Choroid plexus epithelial cell (primary cell): ENCODE results near the gene POU2AF3.

Source experiments
- DNase-seq: peaks from one replicate; pipeline ENCODE4 v3.0.0-alpha.2; 2010; ENCODE audit warnings: low read depth
- H3K4me3 ChIP-seq: 2 replicates; pipeline ENCODE4 v1.5.1; 2011; ENCODE audit warnings: low read depth, mild to moderate bottlenecking, control low read depth, low read length, moderate library complexity
- TF ChIP-seq, protein P1 (sequence below): conservative IDR thresholded peaks from 2 replicates; pipeline ENCODE4 v1.5.1; 2011; ENCODE audit warnings: low read depth, mild to moderate bottlenecking, control low read depth, inconsistent platforms, low read length, moderate library complexity

POU2AF3 gene

DNA sequence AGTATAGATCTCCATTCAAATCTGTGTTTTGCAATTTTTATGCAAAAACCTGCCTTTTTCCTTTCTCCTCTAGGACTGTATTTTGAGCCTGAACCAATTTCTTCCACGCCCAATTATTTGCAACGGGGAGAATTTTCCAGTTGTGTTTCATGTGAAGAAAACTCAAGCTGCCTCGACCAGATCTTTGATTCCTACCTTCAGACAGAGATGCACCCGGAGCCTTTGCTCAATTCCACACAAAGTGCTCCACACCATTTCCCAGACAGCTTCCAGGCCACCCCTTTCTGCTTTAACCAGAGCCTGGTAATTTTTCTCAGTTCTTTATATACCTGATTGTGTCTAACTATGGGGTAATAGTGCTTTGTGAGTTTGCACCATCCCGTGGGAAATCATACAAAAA is 8.0 kb downstream of the POU2AF3 start:
- TF ChIP-seq, protein P1, sequence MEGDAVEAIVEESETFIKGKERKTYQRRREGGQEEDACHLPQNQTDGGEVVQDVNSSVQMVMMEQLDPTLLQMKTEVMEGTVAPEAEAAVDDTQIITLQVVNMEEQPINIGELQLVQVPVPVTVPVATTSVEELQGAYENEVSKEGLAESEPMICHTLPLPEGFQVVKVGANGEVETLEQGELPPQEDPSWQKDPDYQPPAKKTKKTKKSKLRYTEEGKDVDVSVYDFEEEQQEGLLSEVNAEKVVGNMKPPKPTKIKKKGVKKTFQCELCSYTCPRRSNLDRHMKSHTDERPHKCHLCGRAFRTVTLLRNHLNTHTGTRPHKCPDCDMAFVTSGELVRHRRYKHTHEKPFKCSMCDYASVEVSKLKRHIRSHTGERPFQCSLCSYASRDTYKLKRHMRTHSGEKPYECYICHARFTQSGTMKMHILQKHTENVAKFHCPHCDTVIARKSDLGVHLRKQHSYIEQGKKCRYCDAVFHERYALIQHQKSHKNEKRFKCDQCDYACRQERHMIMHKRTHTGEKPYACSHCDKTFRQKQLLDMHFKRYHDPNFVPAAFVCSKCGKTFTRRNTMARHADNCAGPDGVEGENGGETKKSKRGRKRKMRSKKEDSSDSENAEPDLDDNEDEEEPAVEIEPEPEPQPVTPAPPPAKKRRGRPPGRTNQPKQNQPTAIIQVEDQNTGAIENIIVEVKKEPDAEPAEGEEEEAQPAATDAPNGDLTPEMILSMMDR, result no peak
- no peak overlapping the region for H3K4me3 ChIP-seq

DNA sequence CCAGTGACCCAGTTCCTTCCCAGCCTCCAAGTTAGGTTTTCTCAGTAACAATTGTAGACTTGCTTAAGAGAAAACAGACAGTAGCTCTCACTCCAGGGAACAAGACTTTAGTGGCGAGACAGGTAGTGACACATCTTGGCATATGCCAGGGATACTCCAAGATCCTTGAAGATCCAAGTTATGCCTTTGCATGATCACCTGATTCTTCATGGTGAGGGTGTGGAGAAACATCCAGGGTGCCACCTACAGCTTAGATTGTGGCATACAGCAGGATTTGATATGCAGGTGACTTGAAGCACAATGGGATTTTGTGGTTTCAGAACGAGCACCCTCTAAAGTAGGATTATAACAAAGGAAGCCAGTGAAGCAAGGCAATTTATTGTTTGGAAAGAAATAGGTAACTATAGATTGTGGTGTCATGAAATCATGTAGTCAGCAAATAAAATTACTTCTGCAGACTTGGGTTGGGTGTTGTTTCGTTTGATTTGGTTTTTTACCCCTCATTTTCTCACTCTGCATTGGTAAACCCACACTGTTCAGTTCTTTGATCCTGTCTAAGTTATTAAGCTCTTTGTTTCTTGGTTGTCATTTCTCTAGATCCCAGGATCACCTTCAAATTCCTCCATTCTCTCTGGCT is 9.2 kb downstream of the POU2AF3 start:
- DNase-seq, result no peak
- TF ChIP-seq, protein P1, result no peak

More for the DNA sequence above, 8.0 kb downstream of the POU2AF3 start:
- no peak for DNase-seq

DNA sequence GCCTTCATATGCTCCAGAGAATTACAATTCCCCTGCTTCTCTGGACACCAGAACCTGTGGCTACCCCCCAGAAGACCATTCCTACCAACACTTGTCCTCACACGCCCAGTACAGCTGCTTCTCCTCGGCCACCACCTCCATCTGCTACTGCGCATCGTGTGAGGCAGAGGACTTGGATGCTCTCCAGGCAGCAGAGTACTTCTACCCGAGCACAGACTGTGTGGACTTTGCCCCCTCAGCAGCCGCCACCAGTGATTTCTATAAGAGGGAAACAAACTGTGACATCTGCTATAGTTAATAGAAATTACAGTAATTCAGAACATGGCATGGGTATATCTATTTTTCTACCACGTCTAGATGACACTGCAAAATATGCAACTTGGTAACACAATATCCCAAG is 9.8 kb downstream of the POU2AF3 start:
- H3K4me3 ChIP-seq, result no peak overlapping the region
- TF ChIP-seq, protein P1, result no peak
- DNase-seq, result no peak

More for the DNA sequence above, 9.2 kb downstream of the POU2AF3 start:
- no peak overlapping the region for H3K4me3 ChIP-seq

DNA sequence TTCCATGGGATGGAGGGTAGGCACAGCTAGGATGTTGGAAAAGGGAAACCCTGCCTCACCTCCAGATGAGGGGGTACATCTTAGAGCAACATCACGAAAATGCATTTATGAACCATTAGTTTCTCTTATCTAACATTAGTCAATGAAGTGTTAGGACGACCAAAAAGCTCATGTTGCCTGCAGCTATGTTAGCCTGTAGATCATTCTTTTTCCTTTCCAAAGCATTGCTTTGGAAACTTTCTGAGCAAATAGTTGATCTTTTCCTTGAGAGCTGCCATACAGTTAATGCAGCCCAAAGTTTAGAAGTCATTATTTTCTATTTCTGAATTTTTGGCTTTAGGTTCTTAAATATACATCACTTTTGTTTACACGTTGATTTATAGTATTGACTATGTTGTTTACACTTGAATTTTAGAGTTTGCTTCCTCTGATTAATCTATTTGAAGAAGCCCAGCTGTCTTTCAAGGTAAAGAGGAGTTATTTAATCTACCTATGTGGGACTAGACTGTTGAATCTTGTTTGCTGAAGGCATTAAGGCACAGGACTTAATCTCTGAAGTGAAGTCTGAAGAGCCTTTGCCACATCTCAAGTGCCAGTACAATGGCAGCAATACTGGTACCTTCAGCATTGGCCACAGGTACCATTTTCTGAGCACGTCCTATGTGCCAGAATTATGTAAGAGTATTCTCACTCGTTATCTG is 11.0 kb downstream of the POU2AF3 start:
- TF ChIP-seq, protein P1, result no peak
- no peak for DNase-seq
- H3K4me3 ChIP-seq, result no peak overlapping the region

DNA sequence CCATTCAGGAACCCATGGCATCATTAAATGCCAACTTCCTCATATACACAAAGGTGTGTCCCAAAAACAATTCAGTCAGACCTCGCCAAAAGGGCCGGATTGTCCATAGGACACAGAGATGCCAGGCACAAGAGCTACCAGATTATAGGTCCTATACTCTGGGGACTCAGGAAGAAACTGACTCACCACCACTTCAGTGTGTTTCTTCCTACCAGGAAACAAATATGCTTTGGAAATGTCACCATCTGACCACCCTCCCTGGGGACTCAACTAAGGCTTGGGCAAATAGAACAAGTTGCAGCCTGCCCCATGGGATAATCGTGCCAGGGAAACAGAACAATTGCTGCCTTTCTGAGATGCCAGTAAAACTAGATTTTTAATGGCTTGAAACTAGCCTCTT is 11.7 kb downstream of the POU2AF3 start:
- no peak for DNase-seq
- TF ChIP-seq, protein P1, result no peak
- no peak overlapping the region for H3K4me3 ChIP-seq

DNA sequence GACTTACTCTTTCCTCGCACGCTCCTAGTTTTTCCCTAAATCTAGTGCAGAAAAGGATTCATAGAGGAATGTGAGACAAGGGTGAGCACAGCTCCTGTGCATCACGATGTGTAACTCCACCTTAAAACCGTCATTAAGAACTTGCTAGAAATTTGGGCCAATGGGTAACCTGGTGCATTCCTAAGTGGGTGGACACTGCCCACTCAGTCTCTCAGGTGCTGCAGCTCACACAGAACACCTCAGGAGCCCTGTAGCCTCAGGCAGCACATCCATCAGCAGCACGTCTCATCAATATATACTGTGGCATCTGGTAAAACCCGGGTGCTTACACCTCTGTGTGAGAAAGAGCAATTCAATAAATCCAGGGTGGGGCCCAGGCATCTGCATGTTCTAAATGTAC is 12.4 kb downstream of the POU2AF3 start:
- H3K4me3 ChIP-seq, result no peak overlapping the region
- TF ChIP-seq, protein P1, result no peak
- DNase-seq, result no peak

DNA sequence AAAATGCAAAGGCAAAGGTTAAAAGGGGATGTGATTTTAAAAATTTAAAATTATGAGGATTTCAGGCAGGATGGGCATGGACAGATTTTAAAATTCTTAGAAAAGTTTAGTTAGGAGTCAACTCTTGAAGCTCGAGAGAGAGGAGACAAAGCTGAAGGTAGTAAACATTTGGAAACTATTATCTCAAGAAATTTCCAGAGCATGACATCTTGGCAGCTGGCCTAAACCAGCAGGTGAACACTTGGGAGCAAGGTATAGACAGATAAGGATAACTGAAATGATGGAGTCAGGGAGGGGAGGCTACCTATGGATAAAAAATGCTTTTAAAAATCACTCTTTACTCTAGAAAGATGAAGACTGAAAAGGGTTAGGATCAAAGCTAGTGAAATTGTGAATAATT is 13.7 kb downstream of the POU2AF3 start:
- DNase-seq, result no peak
- H3K4me3 ChIP-seq, result no peak overlapping the region
- TF ChIP-seq, protein P1, result no peak
